ENCODE measurements around the gene P3R3URF. TPM values are rescaled to one million over a fixed set of nuclear protein-coding genes. Genes with fewer than 3 reads are reported as not detected.

P3R3URF gene
- total RNA-seq, 3 donors from 2014 or later = not detected

GRCh38 chr1:46220808-46221207 lies 44.5 kb upstream of the P3R3URF start:
- TF ChIP-seq POLR2AphosphoS5 (IDR thresholded peaks at IDR 0.05) = no peak
- no peak for TF ChIP-seq POLR2A (IDR thresholded peaks at IDR 0.05)
- TF ChIP-seq CTCF (IDR thresholded peaks at IDR 0.05) = no peak
- Histone ChIP-seq H3K9me3 (no peaks in the 10 kb centered on the region), H3K27ac (no peak overlapping the region), H3K27me3 (no peaks in the 10 kb centered on the region), H3K36me3 (no peaks in the 10 kb centered on the region), H3K4me1 (no peaks in the 10 kb centered on the region), H3K4me3 (no peak overlapping the region)
- no peak for DNase-seq (ENCODE audit: low spot score in 2 of 2)
- intact Hi-C loops (cut with DNase I; ENCODE audit: low total_unique reads) = no loop called here

- DNase-seq (ENCODE audit: low spot score in 2 of 2) = no peak
- intact Hi-C loops (cut with DNase I; ENCODE audit: low total_unique reads) = no loop called here
- H3K27ac ChIP-seq = no peak overlapping the region
- H3K4me3 ChIP-seq = no peak overlapping the region
- no peaks in the 10 kb centered on the region for H3K36me3 ChIP-seq
- TF ChIP-seq CTCF (IDR thresholded peaks at IDR 0.05) = no peak
- no peaks in the 10 kb centered on the region for H3K4me1 ChIP-seq
- H3K27me3 ChIP-seq = no peaks in the 10 kb centered on the region
- H3K9me3 ChIP-seq = no peaks in the 10 kb centered on the region
These were observed 43.5 kb upstream of the P3R3URF start for GRCh38 chr1:46219551-46220520.

- H3K27me3 ChIP-seq = no peaks in the 10 kb centered on the region
- no peaks in the 10 kb centered on the region for H3K36me3 ChIP-seq
- no peak for DNase-seq (ENCODE audit: low spot score in 2 of 2)
- no peak overlapping the region for H3K4me3 ChIP-seq
- no peaks in the 10 kb centered on the region for H3K4me1 ChIP-seq
- H3K9me3 ChIP-seq = no peaks in the 10 kb centered on the region
- TF ChIP-seq POLR2A (IDR thresholded peaks at IDR 0.05) = no peak
- no peak for TF ChIP-seq POLR2AphosphoS5 (IDR thresholded peaks at IDR 0.05)
- no peak for TF ChIP-seq CTCF (IDR thresholded peaks at IDR 0.05)
- intact Hi-C loops (cut with DNase I; ENCODE audit: low total_unique reads) = no loop called here
- H3K27ac ChIP-seq = peak overlapping the region; percentile 76 to 78
These were observed 42.2 kb upstream of the P3R3URF start for GRCh38 chr1:46218443-46218842.

GRCh38 chr1:46215504-46215903 lies 39.2 kb upstream of the P3R3URF start:
- H3K36me3 ChIP-seq = no peaks in the 10 kb centered on the region
- no peak overlapping the region for H3K27ac ChIP-seq
- H3K4me3 ChIP-seq = no peak overlapping the region
- no peaks in the 10 kb centered on the region for H3K27me3 ChIP-seq
- H3K9me3 ChIP-seq = no peaks in the 10 kb centered on the region
- no peak for DNase-seq (ENCODE audit: low spot score in 2 of 2)
- TF ChIP-seq CTCF (IDR thresholded peaks at IDR 0.05) = no peak
- no peak for TF ChIP-seq POLR2AphosphoS5 (IDR thresholded peaks at IDR 0.05)
- TF ChIP-seq POLR2A (IDR thresholded peaks at IDR 0.05) = no peak
- no peaks in the 10 kb centered on the region for H3K4me1 ChIP-seq
- intact Hi-C loops (cut with DNase I; ENCODE audit: low total_unique reads) = no loop called here

GRCh38 chr1:46211051-46211450 lies 34.8 kb upstream of the P3R3URF start:
- H3K4me3 ChIP-seq = no peak overlapping the region
- H3K27ac ChIP-seq = no peak overlapping the region
- H3K36me3 ChIP-seq = no peaks in the 10 kb centered on the region
- H3K9me3 ChIP-seq = no peaks in the 10 kb centered on the region
- no peaks in the 10 kb centered on the region for H3K4me1 ChIP-seq
- no peak for DNase-seq (ENCODE audit: low spot score in 2 of 2)
- no peak for TF ChIP-seq POLR2A (IDR thresholded peaks at IDR 0.05)
- TF ChIP-seq CTCF (IDR thresholded peaks at IDR 0.05) = no peak
- TF ChIP-seq POLR2AphosphoS5 (IDR thresholded peaks at IDR 0.05) = no peak
- intact Hi-C loops (cut with DNase I; ENCODE audit: low total_unique reads) = no loop called here
- no peaks in the 10 kb centered on the region for H3K27me3 ChIP-seq
